ENCODE measurements around the gene ARID3A.
"Not testable (repeated sequence)": the region's sequence is repeated elsewhere in the genome, so short reads cannot be mapped to it uniquely, and the experiment has no call there.

The ARID3A gene

DNA sequence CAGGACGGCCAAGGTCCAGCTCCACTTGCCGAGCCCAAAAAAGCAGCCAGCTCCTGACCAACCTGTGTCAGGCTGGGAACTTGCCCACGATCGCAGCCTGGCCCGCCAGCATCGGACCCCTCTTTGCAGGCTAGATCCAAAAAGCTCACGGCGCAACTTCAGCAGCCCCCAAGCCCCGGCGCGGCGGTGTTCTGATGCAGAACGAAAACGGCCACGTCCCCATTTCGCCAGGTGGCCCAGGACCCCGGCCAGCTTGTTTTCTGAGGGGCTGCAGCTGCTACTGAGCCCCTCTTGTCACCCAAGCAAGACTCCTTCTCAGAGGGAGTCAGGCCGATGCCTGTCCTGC lies 93.8 kb downstream of the ARID3A start:
- no peak for DNase-seq (ENCODE audit: low read depth)

DNA sequence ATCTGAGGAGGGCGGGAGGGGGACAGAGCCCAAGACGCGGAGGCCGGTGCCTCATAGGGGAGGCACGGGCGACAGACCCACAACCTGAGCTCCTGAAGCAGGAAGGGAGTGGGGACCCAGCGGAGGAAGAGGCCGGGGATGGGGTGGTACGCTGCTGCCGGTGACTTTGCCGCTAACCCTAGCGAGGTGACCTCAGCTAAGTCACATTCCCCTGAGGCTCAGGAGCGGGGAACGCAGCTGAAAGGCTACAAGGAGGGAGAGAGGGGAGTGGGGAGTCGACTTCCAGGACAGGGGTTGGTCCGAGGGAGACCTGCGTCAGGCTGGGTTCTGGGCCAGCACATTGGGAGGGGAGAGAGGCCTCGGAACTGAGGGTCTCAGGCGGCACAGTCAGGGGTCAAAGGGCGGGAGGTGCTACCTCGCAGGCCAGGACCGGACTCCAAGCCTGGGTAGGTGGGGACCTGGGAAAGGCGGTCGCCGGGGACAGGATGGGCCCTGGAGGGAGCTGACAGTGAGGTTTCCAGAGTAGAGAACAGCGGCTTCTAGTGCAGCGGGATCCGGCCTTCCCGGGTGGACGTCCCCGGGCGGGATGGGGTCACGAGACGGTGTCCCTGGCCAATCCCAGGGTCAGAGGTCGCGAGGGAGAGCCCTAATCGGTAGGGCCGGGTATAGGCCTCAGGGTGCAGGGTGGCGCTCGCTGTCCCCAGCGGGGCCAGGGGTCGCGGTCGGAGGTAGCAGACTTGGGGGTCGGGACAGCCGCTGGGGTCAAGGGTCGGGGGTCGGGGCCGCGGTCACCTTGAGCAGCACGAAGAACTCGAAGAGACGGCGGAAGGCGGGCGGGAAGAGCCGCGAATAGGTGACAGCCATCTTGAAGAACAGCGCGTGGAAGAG lies 94.4 kb downstream of the ARID3A start:
- no peak for DNase-seq (ENCODE audit: low read depth)

DNA sequence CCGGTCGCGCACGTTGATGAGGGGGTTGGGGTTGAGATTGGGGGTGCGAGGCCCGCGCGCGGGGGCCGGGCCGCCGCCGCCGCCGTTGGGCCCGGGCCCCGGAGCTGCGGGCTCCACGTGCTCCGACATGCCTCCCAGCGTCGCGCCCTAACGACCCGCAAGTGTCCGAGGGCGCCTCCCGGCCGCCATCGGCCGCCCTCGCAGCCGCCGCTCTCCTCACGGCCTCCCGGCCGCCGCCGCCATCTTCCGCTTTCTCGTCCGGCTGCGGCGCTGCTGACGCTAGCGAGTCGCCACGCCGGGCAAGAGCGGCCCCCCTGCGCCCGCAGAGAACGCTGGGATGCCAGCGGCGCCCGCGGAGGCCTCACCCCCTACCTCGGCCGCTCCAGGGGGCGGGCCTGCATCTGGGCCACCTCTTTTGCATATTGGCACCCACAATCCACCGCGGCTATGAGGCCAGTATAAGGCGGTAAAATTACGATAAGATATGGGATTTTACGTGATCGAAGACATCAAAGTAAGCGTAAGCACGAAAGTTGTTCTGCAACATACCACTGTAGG lies 95.1 kb downstream of the ARID3A start, which contains the start of gene TMEM259:
TSS of gene TMEM259 (minus strand) at position 256 of the 558 bp plus-strand sequence. CDS start at position 129, 127 bp downstream.
- peak; percentile 72 for DNase-seq (ENCODE audit: low read depth)

DNA sequence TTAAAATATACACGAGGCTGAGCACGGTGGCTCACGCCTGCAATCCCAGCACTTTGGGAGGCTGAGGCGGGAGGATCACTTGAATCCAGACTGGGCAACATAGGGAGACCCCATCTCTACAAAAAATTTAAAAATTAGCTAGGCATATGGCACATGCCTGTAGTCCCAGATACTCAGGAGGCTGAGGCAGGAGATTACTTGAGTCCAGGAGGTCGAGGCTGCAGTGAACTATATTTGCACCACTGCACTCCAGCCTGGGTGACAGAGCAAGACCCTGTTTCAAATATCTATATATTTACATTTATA lies 98.0 kb downstream of the ARID3A start:
- not testable (repeated sequence) for DNase-seq (ENCODE audit: low read depth)

DNA sequence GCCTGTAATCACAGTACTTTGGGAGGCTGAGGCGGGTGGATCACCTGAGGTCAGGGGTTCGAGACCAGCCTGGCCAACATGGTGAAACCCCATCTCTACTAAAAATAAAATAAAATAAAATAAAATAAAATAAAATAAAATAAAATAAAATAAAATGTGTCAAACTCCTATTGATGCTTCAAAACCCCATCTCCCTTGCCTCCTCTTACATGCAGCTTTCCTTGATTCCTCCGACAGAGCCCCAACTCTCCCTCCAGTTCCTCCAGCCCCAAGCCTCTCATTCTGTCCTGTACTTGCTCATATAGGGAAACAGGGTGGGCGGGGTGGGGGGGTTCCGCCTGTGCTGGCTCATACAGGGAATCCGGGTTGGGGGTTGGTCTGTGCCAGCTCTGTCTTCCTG lies 99.2 kb downstream of the ARID3A start:
- DNase-seq (ENCODE audit: low read depth): not testable (repeated sequence)

Measured in GM04503 (cell line).